Suprapubic skin (tissue), 4 donors: ENCODE data around the gene BCL3. TPM values are rescaled to one million over a fixed set of nuclear protein-coding genes. Genes with fewer than 3 reads are reported as not detected.

Experiments used
- DNase-seq, 2 donors: peaks; one replicate each; pipeline ENCODE4 v3.0.0-alpha.2; 2019; ENCODE audit warnings: low spot score in 2 of 2
- H3K27ac ChIP-seq: fragments of 200-600 bp; sonication (generic); one replicate; pipeline ENCODE4 v1.5.1; 2019
- H3K27me3 ChIP-seq: fragments of 200-600 bp; sonication (generic); one replicate; pipeline ENCODE4 v1.5.1; 2019
- H3K36me3 ChIP-seq: fragments of 200-600 bp; sonication (generic); one replicate; pipeline ENCODE4 v1.5.1; 2019
- H3K4me1 ChIP-seq: fragments of 200-600 bp; sonication (generic); one replicate; pipeline ENCODE4 v1.5.1; 2019
- H3K4me3 ChIP-seq: fragments of 200-600 bp; sonication (generic); one replicate; pipeline ENCODE4 v1.5.1; 2019; ENCODE audit warnings: mild to moderate bottlenecking
- H3K9me3 ChIP-seq: fragments of 200-600 bp; sonication (generic); one replicate; pipeline ENCODE4 v1.5.1; 2019
- EP300 ChIP-seq: sonication (generic); formaldehyde crosslinking; IDR thresholded peaks from one replicate; pipeline ENCODE4 v1.6.1; 2017; ENCODE audit warnings: antibody characterized with exemption
- POLR2A ChIP-seq, 2 donors: fragments of 450-650 bp; IDR thresholded peaks; one replicate each; pipeline ENCODE4 v1.6.1; 2017; ENCODE audit warnings: antibody characterized with exemption in 2 of 2, mild to moderate bottlenecking in 2 of 2, moderate library complexity in 2 of 2
- POLR2AphosphoS5 ChIP-seq, 3 donors: sonication (generic); formaldehyde crosslinking; IDR thresholded peaks; one replicate each; pipeline ENCODE4 v1.6.1; 2017; ENCODE audit warnings: antibody characterized with exemption in 3 of 3
- WGBS: methylation state at CpG from one replicate; pipeline ENCODE4 v1.1.5; 2018; 5-methylcytosine and 5-hydroxymethylcytosine counted together
- total RNA-seq, 4 donors: library from RNA; depleted of rRNA; stranded (reverse); fragments of >200 nt; gene quantifications; one replicate each; pipeline ENCODE4 v1.1.0, GENCODE V29; 2016
- TF ChIP-seq, protein P1 (sequence below), 2 donors: fragments of 200-600 bp in 1 of 2; fragments of 450-650 bp in 1 of 2; sonication (generic) in 1 of 2; IDR thresholded peaks; one replicate each; pipeline ENCODE4 v1.5.1; 2016 to 2019; ENCODE audit warnings: antibody characterized with exemption in 2 of 2, mild to moderate bottlenecking in 1 of 2, moderate library complexity in 1 of 2

Gene BCL3
- total RNA-seq, 4 donors from 2014 or later = 13.9 to 29.1 (median 17.9) TPM

DNA sequence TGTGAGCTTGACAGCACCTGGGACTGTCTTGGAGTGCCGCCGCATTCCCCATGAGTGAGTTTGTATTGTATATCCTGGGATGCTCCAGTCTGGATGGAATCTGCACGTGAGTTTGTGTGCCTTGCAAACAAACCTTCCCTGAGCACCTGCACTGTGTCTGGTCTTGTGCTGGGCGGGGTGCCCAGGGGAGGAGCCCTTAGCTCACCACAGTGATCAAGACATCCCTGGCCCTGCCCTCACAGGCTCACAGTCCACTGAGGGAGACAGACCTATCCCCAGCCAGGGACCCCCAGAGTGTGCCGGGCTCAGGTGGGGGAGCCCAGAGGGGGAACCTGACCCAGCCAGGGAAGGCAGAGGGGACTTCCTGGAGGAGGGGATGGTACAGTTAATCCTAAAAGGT lies 58.7 kb downstream of the BCL3 start:
- no peak overlapping the region for H3K4me3 ChIP-seq
- no peak for TF ChIP-seq POLR2AphosphoS5 (IDR thresholded peaks at IDR 0.05)
- TF ChIP-seq, protein P1, sequence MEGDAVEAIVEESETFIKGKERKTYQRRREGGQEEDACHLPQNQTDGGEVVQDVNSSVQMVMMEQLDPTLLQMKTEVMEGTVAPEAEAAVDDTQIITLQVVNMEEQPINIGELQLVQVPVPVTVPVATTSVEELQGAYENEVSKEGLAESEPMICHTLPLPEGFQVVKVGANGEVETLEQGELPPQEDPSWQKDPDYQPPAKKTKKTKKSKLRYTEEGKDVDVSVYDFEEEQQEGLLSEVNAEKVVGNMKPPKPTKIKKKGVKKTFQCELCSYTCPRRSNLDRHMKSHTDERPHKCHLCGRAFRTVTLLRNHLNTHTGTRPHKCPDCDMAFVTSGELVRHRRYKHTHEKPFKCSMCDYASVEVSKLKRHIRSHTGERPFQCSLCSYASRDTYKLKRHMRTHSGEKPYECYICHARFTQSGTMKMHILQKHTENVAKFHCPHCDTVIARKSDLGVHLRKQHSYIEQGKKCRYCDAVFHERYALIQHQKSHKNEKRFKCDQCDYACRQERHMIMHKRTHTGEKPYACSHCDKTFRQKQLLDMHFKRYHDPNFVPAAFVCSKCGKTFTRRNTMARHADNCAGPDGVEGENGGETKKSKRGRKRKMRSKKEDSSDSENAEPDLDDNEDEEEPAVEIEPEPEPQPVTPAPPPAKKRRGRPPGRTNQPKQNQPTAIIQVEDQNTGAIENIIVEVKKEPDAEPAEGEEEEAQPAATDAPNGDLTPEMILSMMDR (IDR thresholded peaks at IDR 0.05) = no peak
- no peak for TF ChIP-seq POLR2A (IDR thresholded peaks at IDR 0.05)
- TF ChIP-seq EP300 = no peak
- WGBS = 20% methylated on average over 1 of the region's 5 CpGs
- H3K4me1 ChIP-seq = peaks cover 46% of the 10 kb centered on the region
- peak overlapping the region; percentile 61 for H3K27ac ChIP-seq
- H3K27me3 ChIP-seq = no peaks in the 10 kb centered on the region
- peaks cover 2% of the 10 kb centered on the region for H3K36me3 ChIP-seq
- no peak for DNase-seq
- no peaks in the 10 kb centered on the region for H3K9me3 ChIP-seq

DNA sequence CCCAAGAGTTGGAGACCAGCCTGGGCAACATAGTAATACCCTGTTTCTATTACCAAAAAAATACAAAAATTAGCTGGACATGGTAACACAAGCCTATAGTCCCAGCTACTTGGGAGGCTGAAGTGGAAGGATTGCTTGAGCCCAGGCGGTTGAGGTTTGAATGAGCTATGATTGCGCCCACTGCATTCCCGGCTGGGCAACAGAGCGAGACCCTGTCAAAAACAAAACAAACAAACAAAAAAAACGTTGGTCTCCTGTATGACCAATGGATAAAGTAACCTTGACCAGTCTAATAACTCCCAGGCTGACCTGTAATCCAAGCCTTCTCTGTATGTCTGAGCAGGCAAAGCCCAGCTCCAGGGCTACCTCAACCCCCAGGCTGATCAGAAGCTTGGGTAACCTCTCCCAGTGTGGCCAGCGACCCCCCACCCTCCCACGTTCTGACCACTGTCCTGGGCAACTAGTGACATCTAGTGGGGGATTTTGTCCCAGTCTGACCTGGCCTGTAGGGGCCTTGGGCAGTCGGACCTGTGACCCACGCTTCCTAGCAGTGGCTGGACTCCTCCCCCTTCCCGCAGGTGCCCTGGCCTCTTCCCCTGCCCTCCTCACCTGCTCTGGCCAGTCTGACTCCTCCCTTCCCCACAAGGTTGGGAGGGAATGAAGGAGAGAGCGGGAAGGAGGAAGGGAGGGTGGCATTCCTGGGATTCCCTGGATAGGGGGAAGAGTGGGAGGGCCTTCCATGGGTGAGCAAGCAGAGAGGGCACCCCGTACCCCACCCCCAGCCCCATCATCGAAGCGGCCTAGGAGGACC lies 59.3 kb downstream of the BCL3 start:
- Histone ChIP-seq H3K4me3 (peak overlapping the region; percentile 55), H3K9me3 (no peaks in the 10 kb centered on the region), H3K36me3 (no peaks in the 10 kb centered on the region), H3K27me3 (no peaks in the 10 kb centered on the region), H3K4me1 (peaks cover 46% of the 10 kb centered on the region), H3K27ac (peak overlapping the region; percentile 24)
- no peak for DNase-seq
- WGBS = 24% methylated on average over 13 of the region's 14 CpGs
- no peak for TF ChIP-seq EP300
- no peak for TF ChIP-seq POLR2A (IDR thresholded peaks at IDR 0.05)
- TF ChIP-seq, protein P1 (IDR thresholded peaks at IDR 0.05) = no peak
- TF ChIP-seq POLR2AphosphoS5 (IDR thresholded peaks at IDR 0.05) = no peak

DNA sequence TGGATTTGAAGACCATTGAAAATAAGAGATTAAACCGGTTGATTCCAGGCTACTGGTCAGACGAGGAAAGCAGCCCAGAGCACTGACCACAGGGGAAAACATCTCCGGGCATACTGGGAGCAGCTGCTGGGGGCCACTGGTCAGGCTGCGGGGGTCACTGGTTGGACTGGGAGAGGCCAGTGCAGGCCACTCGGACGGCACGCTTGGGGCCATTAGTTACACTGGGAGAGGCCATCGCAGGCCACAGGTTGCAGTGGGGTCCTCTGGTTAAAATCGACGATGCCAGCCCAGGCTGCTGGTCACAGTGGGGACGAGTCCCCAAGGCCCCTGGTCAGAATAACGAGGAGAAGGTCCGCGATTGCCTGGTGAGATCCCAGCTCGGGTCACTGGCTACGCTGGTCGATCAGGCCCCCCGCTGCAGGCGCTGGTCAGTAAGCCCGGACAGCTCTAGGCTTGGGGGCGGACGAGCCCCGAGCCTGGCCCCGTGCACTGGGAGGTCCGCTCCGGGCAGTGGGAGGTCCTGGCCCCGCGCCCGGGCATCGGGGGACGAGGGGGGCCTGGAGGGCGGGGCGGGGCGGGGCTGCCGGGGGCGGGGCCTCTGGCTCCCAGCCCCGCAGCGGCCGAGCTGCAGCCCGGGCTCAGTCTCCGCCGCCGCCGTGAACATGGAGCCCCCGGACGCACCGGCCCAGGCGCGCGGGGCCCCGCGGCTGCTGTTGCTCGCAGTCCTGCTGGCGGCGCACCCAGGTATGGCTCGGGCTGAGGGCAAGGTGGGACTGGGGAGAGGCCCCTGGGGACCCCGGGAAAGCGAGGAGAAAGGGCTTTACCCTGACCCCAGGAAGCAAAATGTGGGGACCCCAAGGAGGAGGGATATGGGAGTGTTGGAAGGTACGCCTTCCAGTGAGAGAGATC lies 60.2 kb downstream of the BCL3 start, which contains the start of gene BCAM:
BCAM (plus strand) TSS at position 641 of the 909 bp plus-strand sequence; CDS start at position 663, 22 bp downstream.
- WGBS = 3% methylated on average over 6 of the region's 59 CpGs
- peak in 1 of 2 donors; percentile 75 for DNase-seq
- Histone ChIP-seq H3K4me1 (peaks cover 46% of the 10 kb centered on the region), H3K9me3 (no peaks in the 10 kb centered on the region), H3K36me3 (peaks cover 8% of the 10 kb centered on the region), H3K4me3 (peak within 1 kb of the TSS; percentile 55), H3K27me3 (no peaks in the 10 kb centered on the region), H3K27ac (peak within 1 kb of the TSS; percentile 24)
- no peak for TF ChIP-seq EP300
- no peak for TF ChIP-seq POLR2AphosphoS5 (IDR thresholded peaks at IDR 0.05)
- no peak for TF ChIP-seq POLR2A (IDR thresholded peaks at IDR 0.05)
- TF ChIP-seq, protein P1 (IDR thresholded peaks at IDR 0.05) = no peak

Other genes with a start within 250 kb of the BCL3 start
- gene ZNF180, start 248.2 kb upstream of the BCL3 start, total RNA-seq = 10 to 100 TPM in 2 of 4 donors, 1 to 10 TPM in 2; 7.7 to 11.7 (median 10.3) TPM
- gene CEACAM20, start 219.0 kb upstream of the BCL3 start, total RNA-seq = under 1 TPM in 1 of 4 donors, not detected in 3; 0.40 TPM
- gene IGSF23, start 135.1 kb upstream of the BCL3 start, total RNA-seq = not detected
- 10 to 100 TPM; 14.0 to 24.6 (median 15.5) TPM for gene PVR, start 104.8 kb upstream of the BCL3 start, total RNA-seq
- gene CEACAM19, start 77.2 kb upstream of the BCL3 start, total RNA-seq = 10 to 100 TPM in 1 of 4 donors, 1 to 10 TPM in 3; 5.7 to 11.7 (median 8.4) TPM
- gene CEACAM16, start 49.6 kb upstream of the BCL3 start, total RNA-seq = not detected
- 10 to 100 TPM; 60.4 to 94.4 (median 65.7) TPM for gene CBLC, start 29.2 kb downstream of the BCL3 start, total RNA-seq
- 10 to 100 TPM; 27.4 to 67.5 (median 50.8) TPM for gene BCAM, start 60.4 kb downstream of the BCL3 start, total RNA-seq
- gene NECTIN2, start 97.6 kb downstream of the BCL3 start, total RNA-seq = 10 to 100 TPM; 56.2 to 78.2 (median 67.5) TPM
- 10 to 100 TPM; 32.7 to 51.9 (median 47.1) TPM for gene TOMM40, start 142.5 kb downstream of the BCL3 start, total RNA-seq
- gene APOE, start 157.1 kb downstream of the BCL3 start, total RNA-seq = 100 to 1,000 TPM; 418 to 859 (median 594) TPM
- gene APOC1, start 165.9 kb downstream of the BCL3 start, total RNA-seq = 10 to 100 TPM; 38.6 to 58.3 (median 47.7) TPM
- gene APOC4, start 193.5 kb downstream of the BCL3 start, total RNA-seq = not detected
- gene APOC2, start 197.3 kb downstream of the BCL3 start, total RNA-seq = 1 to 10 TPM in 2 of 4 donors, not detected in 2; 2.7 to 9.7 TPM
- 100 to 1,000 TPM in 2 of 4 donors, 10 to 100 TPM in 2; 86.2 to 137 (median 97.5) TPM for gene CLPTM1, start 206.7 kb downstream of the BCL3 start, total RNA-seq